ENCODE data around the gene PFN3.

PFN3 gene

DNA sequence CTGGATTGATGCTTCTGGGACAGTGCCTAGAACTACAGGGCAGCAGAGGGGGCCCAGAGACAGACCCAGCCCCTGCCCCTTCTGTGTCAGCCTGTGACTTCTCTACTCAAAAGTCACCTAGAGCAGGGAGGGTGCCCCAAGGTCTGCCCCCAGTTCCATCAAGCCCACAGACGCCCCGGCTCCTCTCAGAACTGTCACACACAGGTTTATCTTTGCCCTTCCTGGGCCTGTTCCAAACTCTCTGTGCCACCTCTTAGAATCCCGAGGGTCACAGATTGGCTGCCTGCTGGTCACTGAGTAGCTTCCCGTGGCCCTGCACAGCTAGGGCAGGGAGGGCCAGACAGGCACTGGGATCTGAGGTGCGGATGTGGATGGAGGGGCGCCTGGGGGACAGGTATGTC lies 41.0 kb downstream of the PFN3 start:
- H3K9me3 ChIP-seq (ENCODE audit: control insufficient read depth in 1 of 2, low read length in 2 of 2) = no peaks in the 10 kb centered on the region
- no peaks in the 10 kb centered on the region for H3K27me3 ChIP-seq (ENCODE audit: low read depth, low read length)
- no peak overlapping the region for H3K27ac ChIP-seq (ENCODE audit: low read length)
- no peak overlapping the region for H3K4me3 ChIP-seq (ENCODE audit: low read depth in 1 of 2, low read length in 2 of 2)
- H3K36me3 ChIP-seq (ENCODE audit: control insufficient read depth in 1 of 2, insufficient read depth in 2 of 2, low read length in 2 of 2) = no peaks in the 10 kb centered on the region
- peaks cover 6 to 21% of the 10 kb centered on the region in 2 donors for H3K4me1 ChIP-seq (ENCODE audit: control insufficient read depth in 1 of 2, insufficient read depth in 2 of 2, low read length in 2 of 2)

DNA sequence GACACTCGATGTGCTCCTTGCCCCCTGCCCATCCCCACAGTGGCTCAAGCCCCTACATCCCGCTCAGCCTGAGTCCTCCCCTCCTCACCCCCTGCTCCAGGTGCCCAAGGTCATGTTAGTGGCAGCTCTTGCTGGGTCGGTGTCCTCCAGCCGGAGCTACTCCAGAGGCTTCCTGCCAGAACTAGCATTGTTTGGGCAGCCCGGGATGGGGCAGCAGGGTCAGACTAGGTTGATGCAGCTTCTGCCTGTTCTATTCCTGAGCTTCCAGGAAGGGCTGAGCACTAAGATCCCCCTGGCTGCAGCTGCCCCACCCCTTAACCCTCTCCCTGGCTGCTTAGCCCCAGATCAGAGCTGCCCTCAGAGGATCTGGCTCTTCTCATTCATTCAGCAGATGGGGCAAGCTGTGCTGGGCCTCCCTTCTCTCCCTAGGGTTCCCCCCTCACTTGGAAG lies 42.1 kb downstream of the PFN3 start:
- H3K27ac ChIP-seq (ENCODE audit: low read length) = no peak overlapping the region
- H3K9me3 ChIP-seq (ENCODE audit: control insufficient read depth in 1 of 2, low read length in 2 of 2) = no peaks in the 10 kb centered on the region
- no peaks in the 10 kb centered on the region for H3K36me3 ChIP-seq (ENCODE audit: control insufficient read depth in 1 of 2, insufficient read depth in 2 of 2, low read length in 2 of 2)
- H3K4me3 ChIP-seq (ENCODE audit: low read depth in 1 of 2, low read length in 2 of 2) = peak overlapping the region; percentile 46 to 56
- H3K27me3 ChIP-seq (ENCODE audit: low read depth, low read length) = no peaks in the 10 kb centered on the region
- peaks cover 2 to 14% of the 10 kb centered on the region in 2 donors for H3K4me1 ChIP-seq (ENCODE audit: control insufficient read depth in 1 of 2, insufficient read depth in 2 of 2, low read length in 2 of 2)

DNA sequence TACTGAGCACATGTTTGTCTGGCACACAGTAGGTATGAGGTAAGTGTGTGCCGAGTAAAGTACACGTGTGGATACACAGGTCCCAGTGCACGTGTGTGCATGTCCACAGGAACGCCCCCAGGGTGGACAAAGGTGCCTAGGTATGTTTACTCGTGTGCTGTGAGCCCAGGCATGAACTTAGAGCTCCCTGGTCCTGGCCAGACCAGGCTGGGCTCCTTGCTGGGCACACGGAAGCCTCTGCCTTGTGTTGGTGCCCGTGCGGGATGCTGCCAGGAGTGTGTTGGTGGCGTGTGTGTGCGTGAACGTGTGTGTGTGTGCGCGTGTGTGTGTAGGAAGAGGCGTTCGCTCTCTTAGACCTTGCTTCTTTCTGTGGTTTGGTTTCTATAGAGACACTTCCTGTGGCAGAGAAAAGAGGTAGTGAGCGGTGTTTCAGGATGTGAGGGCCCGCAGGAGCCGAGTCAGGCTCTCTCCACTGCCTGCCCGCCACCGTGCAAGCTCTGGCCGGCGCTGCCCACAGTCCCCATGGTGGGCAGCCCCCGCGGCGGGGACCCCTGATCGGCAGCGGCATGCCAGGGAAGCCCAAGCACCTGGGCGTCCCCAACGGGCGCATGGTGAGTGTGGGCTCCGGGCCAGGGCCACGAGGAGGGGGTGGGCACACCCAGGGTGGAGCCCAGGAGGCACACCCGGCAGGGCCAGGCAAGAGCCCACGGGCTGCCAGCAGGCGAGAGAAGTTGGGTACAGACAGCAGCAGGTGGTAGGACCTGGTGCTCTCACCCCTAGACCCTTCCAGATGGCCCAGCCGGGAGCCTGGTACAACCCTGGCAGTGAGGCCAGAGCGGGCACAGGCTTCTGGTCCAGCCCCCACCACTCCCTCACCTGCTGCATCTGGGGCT lies 42.8 kb downstream of the PFN3 start, which contains the start of gene RGS14:
Gene RGS14, plus strand, starts transcription at position 466 of the 893 bp plus-strand sequence. Its CDS starts 101 bp downstream, at position 567.
- Histone ChIP-seq H3K36me3 (ENCODE audit: control insufficient read depth in 1 of 2, insufficient read depth in 2 of 2, low read length in 2 of 2) (no peaks in the 10 kb centered on the region), H3K4me1 (ENCODE audit: control insufficient read depth in 1 of 2, insufficient read depth in 2 of 2, low read length in 2 of 2) (peaks cover 0 to 7% of the 10 kb centered on the region in 2 donors), H3K4me3 (ENCODE audit: low read depth in 1 of 2, low read length in 2 of 2) (peak within 1 kb of the TSS; percentile 46 to 56)

DNA sequence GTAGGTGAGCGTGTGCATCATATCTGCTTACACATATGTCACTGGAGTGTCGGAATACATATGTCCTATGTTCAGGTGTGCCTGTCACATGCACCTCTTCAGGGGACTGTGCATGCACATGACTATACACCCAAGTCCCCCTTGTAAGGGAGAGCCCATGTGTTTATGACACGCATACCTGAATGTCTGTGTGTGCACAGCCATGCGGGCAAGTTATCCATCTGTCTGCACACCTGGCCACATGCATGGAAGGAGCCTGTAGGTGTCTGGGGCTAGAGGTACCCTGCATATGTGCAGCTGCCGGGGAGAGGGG lies 43.4 kb downstream of the PFN3 start:
- peaks cover 0 to 5% of the 10 kb centered on the region in 2 donors for H3K4me1 ChIP-seq (ENCODE audit: control insufficient read depth in 1 of 2, insufficient read depth in 2 of 2, low read length in 2 of 2)
- H3K9me3 ChIP-seq (ENCODE audit: control insufficient read depth in 1 of 2, low read length in 2 of 2) = no peaks in the 10 kb centered on the region
- H3K27me3 ChIP-seq (ENCODE audit: low read depth, low read length) = no peaks in the 10 kb centered on the region
- H3K27ac ChIP-seq (ENCODE audit: low read length) = no peak overlapping the region
- no peak overlapping the region for H3K4me3 ChIP-seq (ENCODE audit: low read depth in 1 of 2, low read length in 2 of 2)
- no peaks in the 10 kb centered on the region for H3K36me3 ChIP-seq (ENCODE audit: control insufficient read depth in 1 of 2, insufficient read depth in 2 of 2, low read length in 2 of 2)

More for the DNA sequence above, 42.8 kb downstream of the PFN3 start, which contains the start of gene RGS14:
- Histone ChIP-seq H3K9me3 (ENCODE audit: control insufficient read depth in 1 of 2, low read length in 2 of 2) (no peaks in the 10 kb centered on the region), H3K27ac (ENCODE audit: low read length) (no peak within 1 kb of the TSS), H3K27me3 (ENCODE audit: low read depth, low read length) (no peaks in the 10 kb centered on the region)

DNA sequence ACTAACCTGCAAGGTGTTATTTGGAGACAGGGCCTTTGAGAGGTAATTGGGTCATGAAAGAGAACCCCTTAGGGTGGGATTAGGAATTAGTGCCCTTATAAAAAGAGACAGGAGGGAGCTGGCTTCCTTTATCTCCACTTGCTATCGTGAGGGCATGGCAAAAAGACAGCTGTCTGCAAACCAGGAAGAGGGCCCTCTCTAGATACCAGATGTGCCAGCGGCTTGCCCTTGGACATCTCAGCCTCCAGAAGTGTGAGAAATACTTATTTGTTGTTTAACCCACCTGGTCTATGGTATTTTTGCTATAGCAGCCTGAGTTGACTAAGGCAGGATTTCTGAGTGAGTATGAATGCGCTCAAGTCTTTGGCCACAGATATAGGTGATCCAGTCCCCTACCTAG lies 43.7 kb downstream of the PFN3 start:
- H3K27me3 ChIP-seq (ENCODE audit: low read depth, low read length) = no peaks in the 10 kb centered on the region
- peaks cover 0 to 6% of the 10 kb centered on the region in 2 donors for H3K4me1 ChIP-seq (ENCODE audit: control insufficient read depth in 1 of 2, insufficient read depth in 2 of 2, low read length in 2 of 2)
- H3K4me3 ChIP-seq (ENCODE audit: low read depth in 1 of 2, low read length in 2 of 2) = no peak overlapping the region
- H3K36me3 ChIP-seq (ENCODE audit: control insufficient read depth in 1 of 2, insufficient read depth in 2 of 2, low read length in 2 of 2) = no peaks in the 10 kb centered on the region
- no peaks in the 10 kb centered on the region for H3K9me3 ChIP-seq (ENCODE audit: control insufficient read depth in 1 of 2, low read length in 2 of 2)
- H3K27ac ChIP-seq (ENCODE audit: low read length) = no peak overlapping the region

DNA sequence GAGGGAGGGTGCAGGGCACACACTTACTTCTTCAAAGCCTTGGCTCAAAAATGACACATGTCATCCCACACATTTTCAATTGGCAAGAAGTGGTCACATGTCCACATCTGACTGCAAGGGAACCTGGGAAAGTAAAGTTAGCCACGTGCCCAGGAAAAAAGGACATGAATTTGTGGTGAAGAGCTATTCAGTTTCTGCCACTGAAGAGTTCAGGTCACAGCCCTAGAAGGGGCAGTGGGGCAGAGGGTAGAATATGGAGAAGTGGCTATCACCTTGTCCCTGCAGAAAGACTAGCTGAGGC lies 44.6 kb downstream of the PFN3 start:
- Histone ChIP-seq H3K27ac (ENCODE audit: low read length) (no peak overlapping the region), H3K27me3 (ENCODE audit: low read depth, low read length) (no peaks in the 10 kb centered on the region), H3K9me3 (ENCODE audit: control insufficient read depth in 1 of 2, low read length in 2 of 2) (no peaks in the 10 kb centered on the region), H3K4me1 (ENCODE audit: control insufficient read depth in 1 of 2, insufficient read depth in 2 of 2, low read length in 2 of 2) (peaks cover under 1 to 9% of the 10 kb centered on the region in 2 donors), H3K4me3 (ENCODE audit: low read depth in 1 of 2, low read length in 2 of 2) (no peak overlapping the region), H3K36me3 (ENCODE audit: control insufficient read depth in 1 of 2, insufficient read depth in 2 of 2, low read length in 2 of 2) (no peaks in the 10 kb centered on the region)

DNA sequence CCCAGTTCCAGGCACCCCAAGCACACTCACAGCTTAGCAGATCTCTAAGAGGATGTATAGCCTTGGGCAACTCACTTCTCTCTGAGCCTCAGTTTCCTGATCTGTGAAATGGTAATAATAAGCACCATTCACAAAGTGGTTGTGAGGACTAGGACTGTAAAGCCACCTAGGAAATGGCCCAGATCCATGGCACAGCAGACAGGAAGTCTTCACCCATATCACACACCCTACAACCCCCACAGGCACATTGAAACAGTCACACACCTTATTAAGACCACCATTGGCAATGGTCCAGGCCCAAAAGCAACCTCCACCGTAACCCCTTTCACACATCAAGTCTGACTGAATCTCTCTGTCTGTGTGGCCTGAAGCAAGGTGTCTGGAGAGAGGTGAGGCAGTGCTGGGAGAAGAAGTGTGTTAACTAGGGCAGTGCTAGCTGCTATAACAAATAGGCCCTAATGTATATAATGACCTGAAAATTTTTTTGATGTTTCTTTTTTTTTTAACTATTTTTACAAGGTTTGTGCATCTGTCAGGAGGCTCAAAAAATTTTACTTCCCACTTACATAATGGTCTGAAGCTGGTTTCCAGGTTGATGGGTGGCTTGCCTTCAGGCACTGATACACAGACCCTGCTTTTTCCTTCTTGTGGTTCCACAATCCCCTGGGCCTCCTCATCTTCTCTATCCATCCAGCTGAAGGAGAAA lies 45.1 kb downstream of the PFN3 start:
- peaks cover 5 to 14% of the 10 kb centered on the region in 2 donors for H3K4me1 ChIP-seq (ENCODE audit: control insufficient read depth in 1 of 2, insufficient read depth in 2 of 2, low read length in 2 of 2)
- H3K36me3 ChIP-seq (ENCODE audit: control insufficient read depth in 1 of 2, insufficient read depth in 2 of 2, low read length in 2 of 2) = no peaks in the 10 kb centered on the region
- no peak overlapping the region for H3K27ac ChIP-seq (ENCODE audit: low read length)
- H3K27me3 ChIP-seq (ENCODE audit: low read depth, low read length) = no peaks in the 10 kb centered on the region
- H3K9me3 ChIP-seq (ENCODE audit: control insufficient read depth in 1 of 2, low read length in 2 of 2) = no peaks in the 10 kb centered on the region
- H3K4me3 ChIP-seq (ENCODE audit: low read depth in 1 of 2, low read length in 2 of 2) = no peak overlapping the region

DNA sequence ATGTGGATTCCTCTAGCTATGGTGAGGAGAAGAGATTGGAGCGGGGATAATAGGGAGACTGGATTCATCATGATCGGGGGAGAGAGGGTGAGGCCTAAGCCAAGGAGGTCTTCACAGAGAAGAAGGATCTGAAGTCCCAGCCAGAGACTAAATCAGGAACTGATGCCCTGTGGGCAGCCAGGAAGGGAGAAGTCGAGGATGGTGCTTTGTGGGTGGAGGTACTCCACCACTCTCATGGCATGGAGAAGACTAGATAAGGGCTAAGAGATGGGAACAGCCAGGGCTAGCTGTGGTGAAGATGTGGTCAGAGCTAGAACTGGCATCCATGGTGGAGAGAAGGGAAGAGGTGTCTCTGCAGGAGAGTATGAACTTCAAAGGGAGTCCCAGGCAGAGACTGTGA lies 45.8 kb downstream of the PFN3 start:
- Histone ChIP-seq H3K9me3 (ENCODE audit: control insufficient read depth in 1 of 2, low read length in 2 of 2) (no peaks in the 10 kb centered on the region), H3K36me3 (ENCODE audit: control insufficient read depth in 1 of 2, insufficient read depth in 2 of 2, low read length in 2 of 2) (peaks cover 0 to 5% of the 10 kb centered on the region in 2 donors), H3K4me3 (ENCODE audit: low read depth in 1 of 2, low read length in 2 of 2) (no peak overlapping the region), H3K4me1 (ENCODE audit: control insufficient read depth in 1 of 2, insufficient read depth in 2 of 2, low read length in 2 of 2) (peaks cover 6 to 20% of the 10 kb centered on the region in 2 donors), H3K27me3 (ENCODE audit: low read depth, low read length) (no peaks in the 10 kb centered on the region), H3K27ac (ENCODE audit: low read length) (no peak overlapping the region)

DNA sequence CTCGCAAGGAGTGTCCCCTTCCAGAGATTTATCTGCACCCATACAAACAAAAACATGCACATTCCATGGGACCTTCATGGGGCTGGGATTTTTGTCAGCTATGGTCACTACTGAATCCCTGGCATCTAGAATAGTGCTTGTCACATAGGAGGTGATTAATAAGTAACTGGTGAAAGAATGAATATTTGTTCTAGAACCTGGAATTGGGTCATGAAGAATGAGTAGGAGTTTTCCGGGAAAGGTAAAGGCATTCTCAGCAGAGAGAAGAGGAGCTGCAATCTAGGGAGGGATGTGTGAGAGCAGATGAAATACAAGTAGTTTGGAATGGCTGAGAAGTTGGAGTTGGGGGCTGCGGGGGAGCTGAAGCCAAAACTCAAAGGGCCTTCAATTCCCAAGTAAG lies 46.2 kb downstream of the PFN3 start:
- Histone ChIP-seq H3K27ac (ENCODE audit: low read length) (no peak overlapping the region), H3K36me3 (ENCODE audit: control insufficient read depth in 1 of 2, insufficient read depth in 2 of 2, low read length in 2 of 2) (peaks cover 2 to 9% of the 10 kb centered on the region in 2 donors), H3K4me3 (ENCODE audit: low read depth in 1 of 2, low read length in 2 of 2) (no peak overlapping the region), H3K4me1 (ENCODE audit: control insufficient read depth in 1 of 2, insufficient read depth in 2 of 2, low read length in 2 of 2) (peaks cover 6 to 24% of the 10 kb centered on the region in 2 donors), H3K9me3 (ENCODE audit: control insufficient read depth in 1 of 2, low read length in 2 of 2) (no peaks in the 10 kb centered on the region), H3K27me3 (ENCODE audit: low read depth, low read length) (no peaks in the 10 kb centered on the region)

DNA sequence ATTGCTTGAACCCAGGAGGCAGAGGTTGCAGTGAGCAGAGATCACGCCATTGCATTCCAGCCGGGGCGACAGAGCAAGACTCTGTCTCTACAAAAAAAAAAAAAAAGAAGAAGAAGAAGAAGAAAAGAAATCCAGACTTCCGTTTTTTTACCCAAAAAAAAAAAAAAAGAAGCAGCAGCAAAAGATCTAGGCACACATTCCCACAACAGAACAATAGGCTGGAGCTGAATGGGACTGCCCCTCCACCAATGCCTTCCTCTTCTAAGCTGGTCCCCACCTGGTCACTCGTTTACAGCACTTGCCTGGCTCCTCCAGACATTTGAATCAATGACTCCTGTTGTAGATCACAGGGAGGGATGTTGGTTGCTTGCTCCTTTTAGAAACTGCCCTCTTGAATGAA lies 47.4 kb downstream of the PFN3 start:
- Histone ChIP-seq H3K4me1 (ENCODE audit: control insufficient read depth in 1 of 2, insufficient read depth in 2 of 2, low read length in 2 of 2) (peaks cover 6 to 32% of the 10 kb centered on the region in 2 donors), H3K36me3 (ENCODE audit: control insufficient read depth in 1 of 2, insufficient read depth in 2 of 2, low read length in 2 of 2) (peaks cover 6 to 16% of the 10 kb centered on the region in 2 donors), H3K9me3 (ENCODE audit: control insufficient read depth in 1 of 2, low read length in 2 of 2) (no peaks in the 10 kb centered on the region), H3K27me3 (ENCODE audit: low read depth, low read length) (no peaks in the 10 kb centered on the region), H3K27ac (ENCODE audit: low read length) (no peak overlapping the region), H3K4me3 (ENCODE audit: low read depth in 1 of 2, low read length in 2 of 2) (no peak overlapping the region)

DNA sequence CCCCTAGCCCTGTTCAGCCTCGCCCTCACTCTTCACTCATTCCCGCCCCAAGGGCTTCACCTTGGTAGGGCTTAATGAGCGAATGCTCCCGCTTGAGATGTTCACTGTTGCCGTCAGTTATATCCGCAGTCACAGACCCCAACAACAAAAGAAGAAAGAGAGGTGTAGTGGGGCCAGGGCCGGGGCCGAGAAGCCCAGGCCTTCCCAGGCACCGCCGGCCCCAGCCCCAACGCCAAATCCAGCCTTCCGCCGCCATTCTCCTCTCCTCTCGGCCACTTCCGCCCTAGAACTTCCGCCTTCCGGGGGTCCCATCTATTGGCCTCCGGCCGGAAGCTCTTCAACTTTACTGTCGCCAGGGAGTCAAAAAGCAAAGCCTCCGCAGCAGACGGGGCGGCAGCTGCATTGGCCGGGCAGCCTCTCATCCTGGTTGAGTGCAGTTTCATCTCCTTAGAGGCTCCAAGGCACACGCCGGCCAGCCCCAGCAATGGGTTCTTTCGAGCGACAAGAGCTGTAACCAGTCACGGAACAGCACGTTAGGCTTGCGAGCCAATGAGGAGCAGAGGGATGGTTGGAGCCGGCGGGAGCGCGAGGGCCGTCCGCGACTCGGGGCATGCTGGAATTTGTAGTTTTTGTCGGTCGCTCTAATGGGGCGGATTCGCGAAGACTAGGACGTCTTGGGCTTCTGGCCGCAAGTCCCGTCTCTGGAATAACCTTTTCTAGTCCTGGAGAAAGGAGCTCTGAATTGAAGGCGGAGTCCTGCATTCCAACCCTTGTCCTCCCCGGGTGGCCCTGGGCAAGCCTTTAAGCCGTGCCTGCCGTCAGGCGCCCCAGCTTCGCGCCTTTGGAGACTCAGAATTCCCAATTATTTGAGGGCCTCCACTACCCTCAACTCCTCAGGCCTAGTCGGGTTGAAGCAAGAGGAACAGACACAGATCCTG lies 48.8 kb downstream of the PFN3 start, which contains the start of gene LMAN2:
Gene LMAN2, minus strand, starts transcription at position 277 of the 938 bp plus-strand sequence. Its CDS starts 21 bp downstream, at position 256.
- no peaks in the 10 kb centered on the region for H3K9me3 ChIP-seq (ENCODE audit: control insufficient read depth in 1 of 2, low read length in 2 of 2)
- H3K4me1 ChIP-seq (ENCODE audit: control insufficient read depth in 1 of 2, insufficient read depth in 2 of 2, low read length in 2 of 2) = peaks cover 6 to 42% of the 10 kb centered on the region in 2 donors
- no peaks in the 10 kb centered on the region for H3K27me3 ChIP-seq (ENCODE audit: low read depth, low read length)
- H3K27ac ChIP-seq (ENCODE audit: low read length) = peak within 1 kb of the TSS; percentile 93
- H3K4me3 ChIP-seq (ENCODE audit: low read depth in 1 of 2, low read length in 2 of 2) = peak within 1 kb of the TSS; percentile 100
- peaks cover 13 to 16% of the 10 kb centered on the region in 2 donors for H3K36me3 ChIP-seq (ENCODE audit: control insufficient read depth in 1 of 2, insufficient read depth in 2 of 2, low read length in 2 of 2)
